Muscle layer of duodenum (tissue), 2 donors: ENCODE results near the gene PLEKHA6.
"Not testable (repeated sequence)": the region's sequence is repeated elsewhere in the genome, so short reads cannot be mapped to it uniquely, and the experiment has no call there.

ENCODE experiments used
- H3K27ac ChIP-seq: one replicate; pipeline ENCODE4 v1.7.0; 2013; ENCODE audit warnings: mild to moderate bottlenecking, low read length
- H3K27me3 ChIP-seq: one replicate; pipeline ENCODE4 v1.7.0; 2013; ENCODE audit warnings: low read depth, mild to moderate bottlenecking, control low read depth, low read length
- H3K36me3 ChIP-seq, 2 donors: one replicate each; pipeline ENCODE4 v1.7.0; 2013; ENCODE audit warnings: low read length in 2 of 2, control low read depth in 1 of 2, mild to moderate bottlenecking in 1 of 2; ENCODE audit not compliant: insufficient read depth in 2 of 2, control insufficient read depth in 1 of 2
- H3K4me1 ChIP-seq, 2 donors: one replicate each; pipeline ENCODE4 v1.7.0; 2013; ENCODE audit warnings: low read length in 2 of 2, mild to moderate bottlenecking in 2 of 2, control low read depth in 1 of 2, moderate library complexity in 1 of 2; ENCODE audit not compliant: insufficient read depth in 2 of 2, control insufficient read depth in 1 of 2
- H3K4me3 ChIP-seq, 2 donors: one replicate each; pipeline ENCODE4 v1.7.0; 2013; ENCODE audit warnings: low read length in 2 of 2, low read depth in 1 of 2, mild to moderate bottlenecking in 1 of 2
- H3K9me3 ChIP-seq, 2 donors: one replicate each; pipeline ENCODE4 v1.7.0; 2013; ENCODE audit warnings: low read length in 2 of 2, control low read depth in 1 of 2, mild to moderate bottlenecking in 1 of 2; ENCODE audit not compliant: control insufficient read depth in 1 of 2
- donor health status: healthy.

The PLEKHA6 gene

GRCh38 chr1:204319462-204319861 is 40.3 kb downstream of the PLEKHA6 start:
- peak overlapping the region; percentile 72 for H3K27ac ChIP-seq
- H3K4me1 ChIP-seq = peaks cover 0 to 4% of the 10 kb centered on the region in 2 donors
- no peaks in the 10 kb centered on the region for H3K36me3 ChIP-seq
- H3K4me3 ChIP-seq = no peak overlapping the region
- no peaks in the 10 kb centered on the region for H3K27me3 ChIP-seq
- no peaks in the 10 kb centered on the region for H3K9me3 ChIP-seq

DNA sequence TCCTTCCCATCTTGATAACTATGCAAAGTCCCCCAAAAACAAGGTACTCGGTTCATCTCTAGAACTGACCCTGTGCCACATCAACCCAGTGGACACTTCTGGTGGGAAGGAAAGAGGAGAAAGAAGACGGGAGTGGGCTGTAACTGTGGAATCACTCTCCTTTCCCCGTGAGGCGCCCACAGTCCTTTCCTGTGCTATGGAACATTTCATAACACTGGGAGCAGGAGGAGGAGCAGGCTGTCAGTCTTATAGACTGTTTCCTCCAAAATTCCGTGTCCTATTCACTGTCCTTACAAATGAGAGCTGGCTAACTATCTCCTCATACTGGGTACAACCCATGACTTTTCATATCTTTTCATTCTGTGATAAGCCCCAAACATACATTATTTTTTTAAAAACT is 40.7 kb downstream of the PLEKHA6 start:
- no peaks in the 10 kb centered on the region for H3K27me3 ChIP-seq
- H3K27ac ChIP-seq = peak overlapping the region; percentile 72
- H3K9me3 ChIP-seq = no peaks in the 10 kb centered on the region
- H3K36me3 ChIP-seq = no peaks in the 10 kb centered on the region
- H3K4me3 ChIP-seq = no peak overlapping the region
- H3K4me1 ChIP-seq = peaks cover 0 to 4% of the 10 kb centered on the region in 2 donors

- no peak overlapping the region for H3K27ac ChIP-seq
- no peaks in the 10 kb centered on the region for H3K9me3 ChIP-seq
- no peaks in the 10 kb centered on the region for H3K27me3 ChIP-seq
- H3K4me3 ChIP-seq = no peak overlapping the region
- no peaks in the 10 kb centered on the region for H3K36me3 ChIP-seq
- H3K4me1 ChIP-seq = peaks cover 0 to 4% of the 10 kb centered on the region in 2 donors
Observed at GRCh38 chr1:204318324-204318723, 41.4 kb downstream of the PLEKHA6 start.

GRCh38 chr1:204317170-204317569 is 42.6 kb downstream of the PLEKHA6 start:
- Histone ChIP-seq H3K27me3 (no peaks in the 10 kb centered on the region), H3K27ac (no peak overlapping the region), H3K4me1 (peaks cover 0 to 4% of the 10 kb centered on the region in 2 donors), H3K4me3 (no peak overlapping the region), H3K36me3 (no peaks in the 10 kb centered on the region), H3K9me3 (no peaks in the 10 kb centered on the region)

DNA sequence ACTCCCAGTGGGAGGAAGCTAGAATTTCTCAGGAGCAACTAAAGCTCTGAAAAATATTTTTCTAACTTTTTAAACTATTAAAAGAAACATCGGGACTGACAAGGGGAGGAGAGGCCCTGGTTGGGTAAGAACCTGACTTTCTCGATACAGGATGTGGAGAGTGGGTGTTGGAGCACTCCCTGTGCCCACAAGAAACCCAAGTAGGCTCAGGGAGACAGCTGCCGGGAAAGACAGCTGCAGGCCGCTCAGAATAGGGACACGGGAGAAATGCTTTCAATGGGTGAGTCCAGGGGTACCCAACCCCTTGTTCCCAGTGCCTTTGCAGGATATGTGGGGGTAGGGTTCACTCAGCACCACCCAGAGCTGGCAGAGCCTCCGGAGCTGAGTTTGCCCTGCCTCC is 43.6 kb downstream of the PLEKHA6 start:
- Histone ChIP-seq H3K4me3 (no peak overlapping the region), H3K4me1 (peaks cover 0 to 4% of the 10 kb centered on the region in 2 donors), H3K36me3 (no peaks in the 10 kb centered on the region), H3K27me3 (no peaks in the 10 kb centered on the region), H3K9me3 (no peaks in the 10 kb centered on the region), H3K27ac (no peak overlapping the region)

GRCh38 chr1:204314893-204315658 is 44.7 kb downstream of the PLEKHA6 start:
- H3K27ac ChIP-seq = no peak overlapping the region
- no peak overlapping the region for H3K4me3 ChIP-seq
- no peaks in the 10 kb centered on the region for H3K27me3 ChIP-seq
- H3K4me1 ChIP-seq = peaks cover 0 to 4% of the 10 kb centered on the region in 2 donors
- no peaks in the 10 kb centered on the region for H3K9me3 ChIP-seq
- H3K36me3 ChIP-seq = no peaks in the 10 kb centered on the region

- Histone ChIP-seq H3K27me3 (no peaks in the 10 kb centered on the region), H3K9me3 (no peaks in the 10 kb centered on the region), H3K36me3 (no peaks in the 10 kb centered on the region), H3K27ac (no peak overlapping the region), H3K4me3 (no peak overlapping the region), H3K4me1 (peaks cover 0 to 2% of the 10 kb centered on the region in 2 donors)
Observed at GRCh38 chr1:204314171-204314892, 45.4 kb downstream of the PLEKHA6 start.

- no peaks in the 10 kb centered on the region for H3K4me1 ChIP-seq
- H3K27me3 ChIP-seq = no peaks in the 10 kb centered on the region
- no peak overlapping the region for H3K4me3 ChIP-seq
- H3K9me3 ChIP-seq = no peaks in the 10 kb centered on the region
- no peaks in the 10 kb centered on the region for H3K36me3 ChIP-seq
- no peak overlapping the region for H3K27ac ChIP-seq
Observed at GRCh38 chr1:204313675-204314074, 46.1 kb downstream of the PLEKHA6 start.

DNA sequence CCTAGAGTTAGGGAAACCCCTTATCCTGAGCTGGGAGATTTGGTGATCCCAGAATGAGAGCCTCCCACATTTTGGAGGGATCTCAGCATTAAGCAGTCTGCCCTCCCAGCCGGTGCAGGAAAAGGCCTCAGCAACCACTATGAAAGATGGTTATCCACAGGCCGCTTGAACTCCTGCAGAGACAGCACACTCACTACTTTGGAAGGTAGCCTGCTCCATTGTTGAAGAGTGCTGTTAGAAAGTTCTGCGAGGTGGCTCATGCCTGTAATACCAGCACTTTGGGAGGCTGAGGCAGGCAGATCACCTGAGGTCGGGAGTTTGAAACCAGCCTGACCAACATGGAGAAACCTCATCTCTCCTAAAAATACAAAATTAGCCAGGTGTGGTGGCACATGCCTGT is 48.8 kb downstream of the PLEKHA6 start:
- not testable (repeated sequence) for H3K27me3 ChIP-seq, H3K4me1 ChIP-seq, H3K4me3 ChIP-seq, H3K36me3 ChIP-seq, H3K9me3 ChIP-seq, H3K27ac ChIP-seq

DNA sequence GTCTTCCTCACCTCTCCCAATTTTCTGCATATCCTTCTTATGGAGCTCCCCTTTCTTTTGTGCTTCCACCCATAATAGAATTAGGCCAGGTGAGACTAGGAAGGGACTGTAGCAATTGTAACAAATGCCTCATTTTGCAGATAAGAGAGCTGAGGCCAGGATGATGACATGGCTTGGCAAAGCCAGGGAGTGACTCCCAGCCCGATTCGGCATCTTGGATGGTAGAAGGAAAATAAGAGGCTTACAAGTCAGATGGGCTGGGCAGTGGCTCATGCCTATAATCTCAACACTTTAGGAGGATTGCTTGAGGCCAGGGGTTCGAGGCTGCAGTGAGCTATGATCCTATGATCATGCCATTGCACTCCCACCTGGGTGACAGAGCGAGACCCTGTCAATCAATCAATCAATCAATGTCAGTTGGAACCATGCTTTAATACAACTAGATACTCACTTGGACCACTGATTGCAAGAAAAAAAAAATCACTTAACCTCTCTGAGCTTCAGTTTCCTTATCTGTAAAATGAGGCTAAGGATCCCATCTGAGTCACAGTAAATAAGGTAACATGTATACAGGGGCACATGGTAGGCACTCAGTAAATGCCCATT is 51.6 kb downstream of the PLEKHA6 start:
- no peaks in the 10 kb centered on the region for H3K9me3 ChIP-seq
- no peaks in the 10 kb centered on the region for H3K27me3 ChIP-seq
- no peaks in the 10 kb centered on the region for H3K36me3 ChIP-seq
- H3K4me1 ChIP-seq = peaks cover 0 to 5% of the 10 kb centered on the region in 2 donors
- no peak overlapping the region for H3K27ac ChIP-seq
- peak overlapping the region in 1 of 2 donors; percentile 17 for H3K4me3 ChIP-seq

DNA sequence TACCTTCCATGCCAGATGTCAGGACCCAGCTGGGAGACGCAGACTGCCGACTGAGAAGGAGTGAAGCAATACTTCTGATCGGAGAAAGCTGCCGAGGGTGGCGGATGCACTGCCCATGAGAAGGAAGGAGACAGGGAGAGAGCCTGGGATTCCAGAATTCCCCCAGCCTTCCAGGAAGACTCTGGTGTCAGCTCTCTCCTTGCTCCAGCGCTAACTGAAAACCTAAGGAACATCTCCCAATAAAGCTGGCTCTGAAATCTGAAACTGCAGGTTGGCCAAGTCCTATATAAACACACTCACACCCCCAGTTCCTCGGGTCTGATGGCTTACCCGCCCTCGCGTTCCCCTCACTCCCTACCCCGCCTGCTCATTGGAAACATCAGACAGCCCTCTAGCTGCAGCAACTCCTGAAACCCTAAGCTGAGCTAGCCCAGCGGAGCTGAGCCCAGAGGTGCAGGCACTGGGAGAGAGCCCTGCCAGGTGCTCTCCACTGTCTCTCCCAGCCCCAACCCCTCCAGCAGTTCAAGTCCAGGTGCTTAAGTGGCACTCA is 52.3 kb downstream of the PLEKHA6 start:
- H3K9me3 ChIP-seq = no peaks in the 10 kb centered on the region
- peaks cover 0 to 5% of the 10 kb centered on the region in 2 donors for H3K4me1 ChIP-seq
- peak overlapping the region; percentile 64 for H3K27ac ChIP-seq
- no peaks in the 10 kb centered on the region for H3K27me3 ChIP-seq
- H3K4me3 ChIP-seq = peak overlapping the region; percentile 17 to 30
- H3K36me3 ChIP-seq = no peaks in the 10 kb centered on the region
